IMR-90 (cell line): ENCODE data around the gene TNFRSF1A. TPM values are rescaled to one million over a fixed set of nuclear protein-coding genes. Genes with fewer than 3 reads are reported as not detected.
A peak's percentile ranks its signal among the peaks of the same experiment; 100 is the strongest.
"Not testable (repeated sequence)": the region's sequence is repeated elsewhere in the genome, so short reads cannot be mapped to it uniquely, and the experiment has no call there.

ENCODE experiments used
- ATAC-seq: fragments of 200-7000 bp; cut with Tn5 transposase; 2 replicates; pipeline ENCODE4 v1.9.1; 2020; ENCODE audit warnings: low read depth, mild to moderate bottlenecking, moderate library complexity
- BruUV-seq: library from RNA; stranded (reverse); fragments of 400-500 nt; replicated peaks from 2 replicates; lab custom pipeline; 2021; lab: Mats Ljungman, UMichigan
- CTCF ChIA-PET: fragments of 300-600 bp; formaldehyde crosslinking; extraction: SDS; loops from one replicate; lab custom pipeline; 2021; ENCODE audit warnings: antibody characterized with exemption; lab: Yijun Ruan, JAX
- POLR2A ChIA-PET: fragments of 300-600 bp; sonication (Branson Sonifier 250); formaldehyde crosslinking; loops from one replicate; lab custom pipeline; 2022; ENCODE audit warnings: antibody characterized with exemption; ENCODE audit not compliant: unreplicated experiment; lab: Charles Lee
- DNase-seq: peaks from one replicate; pipeline ENCODE4 v3.0.0; 2013
- H2AFZ ChIP-seq: replicated peaks from 2 replicates; pipeline ENCODE3; 2013; ENCODE audit warnings: low read length, mild to moderate bottlenecking; ENCODE audit not compliant: poor library complexity
- H2AK5ac ChIP-seq: 2 replicates; pipeline ENCODE4 v1.6.1; 2013; ENCODE audit warnings: low read depth, low read length, inconsistent platforms
- H2AK9ac ChIP-seq: replicated peaks from 2 replicates; pipeline ENCODE3; 2013; ENCODE audit warnings: mild to moderate bottlenecking, low read depth, low read length, moderate library complexity; ENCODE audit not compliant: poor library complexity
- H2BK120ac ChIP-seq: 2 replicates; pipeline ENCODE4 v1.6.1; 2013; ENCODE audit warnings: low read depth, low read length, inconsistent platforms
- H2BK15ac ChIP-seq: 3 replicates; pipeline ENCODE4 v1.6.1; 2013; ENCODE audit warnings: low read depth, low read length, inconsistent platforms
- H2BK20ac ChIP-seq: 2 replicates; pipeline ENCODE4 v1.6.1; 2013; ENCODE audit warnings: low read depth, mild to moderate bottlenecking, inconsistent platforms, low read length, moderate library complexity
- H2BK5ac ChIP-seq: 2 replicates; pipeline ENCODE4 v1.6.1; 2013; ENCODE audit warnings: mild to moderate bottlenecking, low read depth, low read length, inconsistent platforms; ENCODE audit not compliant: poor library complexity, severe bottlenecking
- H3K14ac ChIP-seq: replicated peaks from 2 replicates; pipeline ENCODE4 v1.6.1; 2013; ENCODE audit warnings: low read depth, low read length, inconsistent platforms
- H3K18ac ChIP-seq: 2 replicates; pipeline ENCODE4 v1.6.1; 2013; ENCODE audit warnings: low read depth, low read length, control low read depth
- H3K23ac ChIP-seq: 2 replicates; pipeline ENCODE4 v1.6.1; 2013; ENCODE audit warnings: low read depth, low read length, inconsistent platforms
- H3K27ac ChIP-seq: 2 replicates; pipeline ENCODE4 v1.5.1; 2013; ENCODE audit warnings: mild to moderate bottlenecking, control low read depth, low read length; ENCODE audit not compliant: insufficient read depth
- H3K27me3 ChIP-seq: 2 replicates; pipeline ENCODE4 v1.6.1; 2013; ENCODE audit warnings: low read length; ENCODE audit not compliant: control insufficient read depth, insufficient read depth
- H3K36me3 ChIP-seq: 2 replicates; pipeline ENCODE4 v1.6.1; 2013; ENCODE audit warnings: low read length, mixed read lengths; ENCODE audit not compliant: control insufficient read depth, insufficient read depth
- H3K4ac ChIP-seq: 2 replicates; pipeline ENCODE4 v1.6.1; 2013; ENCODE audit warnings: low read depth, low read length, inconsistent platforms
- H3K4me1 ChIP-seq: 2 replicates; pipeline ENCODE4 v1.6.1; 2013; ENCODE audit warnings: low read length, mixed read lengths; ENCODE audit not compliant: control insufficient read depth, insufficient read depth
- H3K4me2 ChIP-seq: 2 replicates; pipeline ENCODE4 v1.6.1; 2013; ENCODE audit warnings: low read depth, mild to moderate bottlenecking, control low read depth, low read length, moderate library complexity
- H3K4me3 ChIP-seq: 2 replicates; pipeline ENCODE4 v1.5.1; 2013; ENCODE audit warnings: low read depth, mild to moderate bottlenecking, control low read depth, low read length, moderate library complexity; ENCODE audit not compliant: insufficient read depth
- H3K56ac ChIP-seq: 2 replicates; pipeline ENCODE4 v1.6.1; 2013; ENCODE audit warnings: low read length, inconsistent platforms; ENCODE audit not compliant: insufficient read depth; ENCODE audit errors: extremely low read depth
- H3K79me1 ChIP-seq, 2 experiments: 2 replicates each; pipeline ENCODE4 v1.6.1; 2013; ENCODE audit warnings: low read length in 2 of 2, inconsistent platforms in 1 of 2, low read depth in 1 of 2
- H3K9ac ChIP-seq: 2 replicates; pipeline ENCODE4 v1.6.1; 2013; ENCODE audit warnings: low read depth, low read length, control low read depth
- H3K9me1 ChIP-seq: 2 replicates; pipeline ENCODE4 v1.6.1; 2013; ENCODE audit warnings: low read length, inconsistent platforms; ENCODE audit not compliant: insufficient read depth
- H3K9me3 ChIP-seq: 2 replicates; pipeline ENCODE4 v1.6.1; 2013; ENCODE audit warnings: low read length; ENCODE audit not compliant: control insufficient read depth, insufficient read depth
- H4K20me1 ChIP-seq: 2 replicates; pipeline ENCODE4 v1.6.1; 2013; ENCODE audit warnings: low read length, inconsistent platforms; ENCODE audit not compliant: insufficient read depth
- H4K5ac ChIP-seq: 2 replicates; pipeline ENCODE4 v1.6.1; 2013; ENCODE audit warnings: mild to moderate bottlenecking, low read depth, low read length, control low read depth
- H4K8ac ChIP-seq, 2 experiments: 2 replicates each; pipeline ENCODE4 v1.6.1; 2013; ENCODE audit warnings: low read depth in 2 of 2, low read length in 2 of 2, control low read depth in 1 of 2, inconsistent platforms in 1 of 2
- H4K91ac ChIP-seq: 2 replicates; pipeline ENCODE4 v1.6.1; 2013; ENCODE audit warnings: low read depth, low read length, inconsistent platforms; ENCODE audit not compliant: insufficient read depth
- WGBS, 2 experiments: methylation state at CpG; one replicate each; pipeline versions ENCODE4 v1.1.5 to v1.1.7; 2013; ENCODE audit warnings: missing lambda C conversion rate in 2 of 2; ENCODE audit not compliant: insufficient read length in 1 of 2; ENCODE audit errors: extremely low coverage in 2 of 2; 5-methylcytosine and 5-hydroxymethylcytosine counted together
- dilution Hi-C: fragments of 300-500 bp; cut with HindIII; formaldehyde crosslinking; loops from one replicate; pipeline ENCODE4 v1.14.3; 2018; ENCODE audit warnings: low sequenced_read_pairs; ENCODE audit not compliant: unreplicated experiment
- in situ Hi-C: fragments of 300-500 bp; cut with MboI; formaldehyde crosslinking; loops from 3 replicates; pipeline ENCODE4 v1.14.3; 2019; ENCODE audit warnings: low sequenced_read_pairs, inconsistent platforms, mixed read lengths
- intact Hi-C: fragments of 100-400 bp; cut with micrococcal nuclease; formaldehyde crosslinking; loops from 2 replicates; pipeline ENCODE4 v1.10.0; 2022
- polyA plus RNA-seq, 3 experiments: library from polyadenylated mRNA; depleted of rRNA; stranded (reverse); fragments of >200 nt; gene quantifications; 2 replicates each; pipeline ENCODE4 v1.2.3, GENCODE V29; 2012; ENCODE audit warnings: low replicate concordance in 1 of 3
- total RNA-seq: library from RNA; depleted of rRNA; stranded (reverse); fragments of >200 nt; gene quantifications from 2 replicates; pipeline ENCODE4 v1.2.3, GENCODE V29; 2012

The TNFRSF1A gene
- total and polyA plus RNA-seq, 2 of the 4 experiments (the other 2 are of a cell fraction): 79.6 to 136 TPM

DNA sequence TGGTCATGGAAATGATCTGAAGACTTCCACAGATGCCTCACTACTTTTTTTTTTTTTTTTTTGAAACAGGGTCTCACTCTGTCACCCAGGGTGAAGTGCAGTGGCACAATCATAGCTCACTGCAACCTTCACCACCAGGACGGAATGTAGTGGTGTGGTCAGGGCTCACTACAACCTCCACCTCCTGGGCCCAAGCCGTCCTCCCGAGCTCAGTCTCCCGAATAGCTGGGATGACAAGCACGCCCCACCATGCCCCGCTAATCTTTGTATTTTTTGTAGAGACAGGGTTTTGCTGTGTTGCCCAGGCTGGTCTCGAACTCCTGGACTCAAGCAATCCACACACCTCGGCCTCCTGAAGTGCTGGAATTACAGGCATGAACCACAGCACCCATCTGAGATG lies 3.3 kb downstream of the TNFRSF1A start:
- ATAC-seq, H4K91ac ChIP-seq, intact Hi-C loops, H3K27me3 ChIP-seq, H3K9me3 ChIP-seq, POLR2A ChIA-PET, DNase-seq, H4K5ac ChIP-seq, H2BK120ac ChIP-seq, H3K56ac ChIP-seq, dilution Hi-C loops, H2AK9ac ChIP-seq, H3K9ac ChIP-seq, CTCF ChIA-PET, H2AFZ ChIP-seq, H2BK20ac ChIP-seq, H3K4me3 ChIP-seq, H2BK15ac ChIP-seq, BruUV-seq, H3K18ac ChIP-seq: not testable (repeated sequence)
- peak overlapping the region; percentile 96 for H3K4me2 ChIP-seq
- H3K23ac ChIP-seq: peak overlapping the region; percentile 90
- peak overlapping the region in 1 of 2 experiments; percentile 87; a peak in 1 of 4 replicates for H4K8ac ChIP-seq
- peak overlapping the region; percentile 93 for H2BK5ac ChIP-seq
- peak overlapping the region; percentile 87; the same call in 1 of the 2 replicates for H3K14ac ChIP-seq
- peaks cover 54% of the 10 kb centered on the region for H3K4me1 ChIP-seq
- in situ Hi-C loops: loop anchor here (5.0 to 10.0 kb wide), 2 partner anchors 34 to 206 kb away; no protein-coding TSS in a partner anchor
- peaks cover 12 to 78% of the 10 kb centered on the region in 2 experiments; a peak in 3 of 4 replicates for H3K79me1 ChIP-seq
- peak overlapping the region; percentile 83 for H3K27ac ChIP-seq
- H4K20me1 ChIP-seq: peaks cover 74% of the 10 kb centered on the region
- H2AK5ac ChIP-seq: peak overlapping the region; percentile 84; the same call in 1 of the 2 replicates
- H3K9me1 ChIP-seq: peaks cover 33% of the 10 kb centered on the region
- H3K4ac ChIP-seq: peak overlapping the region; percentile 69
- WGBS, 2 experiments: no CpG with 5 or more reads among the region's 8 CpGs
- H3K36me3 ChIP-seq: peaks cover 27% of the 10 kb centered on the region
